ENCODE results near the gene ZNF141. TPM values are rescaled to one million over a fixed set of nuclear protein-coding genes. Genes with fewer than 3 reads are reported as not detected.
"Not testable (repeated sequence)": the region's sequence is repeated elsewhere in the genome, so short reads cannot be mapped to it uniquely, and the experiment has no call there.

Gene ZNF141
- total RNA-seq, 4 donors from 2014 or later: 4.7 to 13.8 (median 11.4) TPM

GRCh38 chr4:374298-375160, 36.9 kb downstream of the ZNF141 start:
- H3K4me3 ChIP-seq (ENCODE audit: low read depth, poor library complexity, severe bottlenecking): no peak overlapping the region
- no peak for TF ChIP-seq CTCF (IDR thresholded peaks at IDR 0.05)
- TF ChIP-seq POLR2A (IDR thresholded peaks at IDR 0.05): no peak
- intact Hi-C loops (cut with DNase I; ENCODE audit: low total_unique reads): no loop called here
- DNase-seq (ENCODE audit: low spot score in 2 of 2): no peak
- WGBS, 2 donors: 95 to 97% methylated on average over 6 of the region's 6 CpGs

- DNase-seq (ENCODE audit: low spot score in 2 of 2): no peak
- no peak overlapping the region for H3K4me3 ChIP-seq (ENCODE audit: low read depth, poor library complexity, severe bottlenecking)
- 81 to 87% methylated on average over 10 of the region's 10 CpGs for WGBS, 2 donors
- intact Hi-C loops (cut with DNase I; ENCODE audit: low total_unique reads): no loop called here
- TF ChIP-seq POLR2A (IDR thresholded peaks at IDR 0.05): no peak
- no peak for TF ChIP-seq CTCF (IDR thresholded peaks at IDR 0.05)
Measured at GRCh38 chr4:384311-385010, 46.8 kb downstream of the ZNF141 start.

- DNase-seq (ENCODE audit: low spot score in 2 of 2): no peak
- intact Hi-C loops (cut with DNase I; ENCODE audit: low total_unique reads): no loop called here
- TF ChIP-seq POLR2A (IDR thresholded peaks at IDR 0.05) (no peak), CTCF (IDR thresholded peaks at IDR 0.05) (no peak)
- H3K4me3 ChIP-seq (ENCODE audit: low read depth, poor library complexity, severe bottlenecking): no peak overlapping the region
- 9 to 11% methylated on average over 43 to 45 of the region's 46 CpGs for WGBS, 2 donors
Measured at GRCh38 chr4:385934-386707, 48.5 kb downstream of the ZNF141 start.

GRCh38 chr4:386708-387105, 49.1 kb downstream of the ZNF141 start:
- H3K4me3 ChIP-seq (ENCODE audit: low read depth, poor library complexity, severe bottlenecking): no peak overlapping the region
- TF ChIP-seq POLR2A (IDR thresholded peaks at IDR 0.05) (no peak), CTCF (IDR thresholded peaks at IDR 0.05) (no peak)
- no peak for DNase-seq (ENCODE audit: low spot score in 2 of 2)
- intact Hi-C loops (cut with DNase I; ENCODE audit: low total_unique reads): no loop called here
- WGBS, 2 donors: 16 to 17% methylated on average over 23 of the region's 23 CpGs

GRCh38 chr4:404006-404405, 66.4 kb downstream of the ZNF141 start:
- H3K4me3 ChIP-seq (ENCODE audit: low read depth, poor library complexity, severe bottlenecking): no peak overlapping the region
- TF ChIP-seq CTCF (IDR thresholded peaks at IDR 0.05) (no peak), POLR2A (IDR thresholded peaks at IDR 0.05) (no peak)
- 95 to 98% methylated on average over 14 to 20 of the region's 20 CpGs for WGBS, 2 donors
- intact Hi-C loops (cut with DNase I; ENCODE audit: low total_unique reads): no loop called here
- no peak for DNase-seq (ENCODE audit: low spot score in 2 of 2)

- 93 to 97% methylated on average over 6 of the region's 6 CpGs for WGBS, 2 donors
Measured at GRCh38 chr4:408321-408720, 70.7 kb downstream of the ZNF141 start.

More at GRCh38 chr4:408321-408720, 70.7 kb downstream of the ZNF141 start:
- DNase-seq (ENCODE audit: low spot score in 2 of 2); intact Hi-C loops (cut with DNase I; ENCODE audit: low total_unique reads); H3K4me3 ChIP-seq (ENCODE audit: low read depth, poor library complexity, severe bottlenecking): not testable (repeated sequence)

Measured in lower leg skin (tissue), 4 donors.